K562 (cell line): ENCODE measurements around the gene ZNF646. TPM values are rescaled to one million over a fixed set of nuclear protein-coding genes. Genes with fewer than 3 reads are reported as not detected.

ENCODE experiments used
- ASH1L ChIP-seq: fragments of 450-650 bp; IDR thresholded peaks from 2 replicates; pipeline ENCODE4 v1.6.1; 2018; ENCODE audit warnings: borderline replicate concordance, mild to moderate bottlenecking, low read depth; ENCODE audit not compliant: partially characterized antibody
- E4F1 ChIP-seq: fragments of 250-450 bp; sonication (Bioruptor Pico); IDR thresholded peaks from 2 replicates; pipeline ENCODE4 v1.5.0; 2021; ENCODE audit warnings: mild to moderate bottlenecking, borderline replicate concordance
- FOXK2 ChIP-seq, 2 experiments: fragments of 450-650 bp; IDR thresholded peaks in 1 of 2; conservative IDR thresholded peaks in 1 of 2; 2 replicates each; pipeline ENCODE4 v1.6.1; 2016; ENCODE audit warnings: low read depth in 2 of 2, mild to moderate bottlenecking in 1 of 2
- HMG20B ChIP-seq: fragments of 250-450 bp; sonication (Bioruptor Pico); IDR thresholded peaks from 2 replicates; pipeline ENCODE4 v1.5.0; 2021; ENCODE audit warnings: mild to moderate bottlenecking
- KDM1A ChIP-seq, 2 experiments: fragments of 450-650 bp; IDR thresholded peaks; 2 replicates each; pipeline ENCODE4 v1.6.1; 2016; ENCODE audit warnings: mild to moderate bottlenecking in 2 of 2
- RUNX1 ChIP-seq: sonication (generic); IDR thresholded peaks from 2 replicates; pipeline ENCODE4 v1.6.1; 2016; ENCODE audit warnings: antibody characterized with exemption, low read depth
- polyA plus RNA-seq, 8 experiments: library from polyadenylated mRNA; depleted of rRNA in 4 of 8; stranded (reverse) in 5 of 8; unstranded in 3 of 8; fragments of >200 nt; fragmentation: Nextera tagmentation in 2 of 8; fragmentation: Illumina TruSeq in 1 of 8; extraction: Ambion mirVana in 2 of 8; extraction: Trizol in 1 of 8; gene quantifications; 2 replicates each; pipeline versions ENCODE4 v1.2.1 to v1.2.3, GENCODE V29; 2011 to 2014; ENCODE audit warnings: inconsistent platforms in 1 of 8, missing spikeins in 1 of 8
- total RNA-seq, 7 experiments: library from RNA; depleted of rRNA in 6 of 7; stranded (reverse); fragments of >200 nt in 6 of 7; fragmentation: Illumina TruSeq in 2 of 7; extraction: Trizol in 2 of 7; gene quantifications; 2 replicates each; pipeline versions ENCODE4 v1.2.1 to v1.2.3, GENCODE V29; 2011 to 2021; ENCODE audit warnings: low replicate concordance in 1 of 7
- TF ChIP-seq, protein P1 (sequence below), 2 experiments: fragments of 200-800 bp in 1 of 2; sonication (Bioruptor generic) in 1 of 2; sonication (generic) in 1 of 2; formaldehyde crosslinking in 1 of 2; IDR thresholded peaks in 1 of 2; conservative IDR thresholded peaks in 1 of 2; 2 replicates each; pipeline versions ENCODE4 v1.5.0 to v1.6.1; 2016 to 2020; ENCODE audit warnings: missing compliant biosample characterization in 1 of 2, missing genetic modification characterization in 1 of 2, missing genetic modification reagents in 1 of 2
- TF ChIP-seq, protein P2 (sequence below): fragments of 200-400 bp; formaldehyde crosslinking; IDR thresholded peaks from 2 replicates; pipeline ENCODE4 v1.6.1; 2017; ENCODE audit warnings: mild to moderate bottlenecking, low read depth, low read length, moderate library complexity
- TF ChIP-seq, protein P3 (sequence below), 2 experiments: fragments of 450-650 bp in 1 of 2; sonication (generic) in 1 of 2; formaldehyde crosslinking in 1 of 2; IDR thresholded peaks; 2 replicates each; pipeline versions ENCODE4 v1.7.1 to v1.9.0; 2016 to 2022; ENCODE audit warnings: inconsistent platforms in 1 of 2, mild to moderate bottlenecking in 1 of 2, missing genetic modification reagents in 1 of 2

Gene ZNF646
- total and polyA plus RNA-seq, 9 of the 15 experiments (the other 6 are each of a cell fraction or from before 2014, with no cell fraction given): 0.08 to 20.6 (median 8.0) TPM

GRCh38 chr16:31128711-31129567, 54.7 kb downstream of the ZNF646 start (continued):
- TF ChIP-seq, protein P1, sequence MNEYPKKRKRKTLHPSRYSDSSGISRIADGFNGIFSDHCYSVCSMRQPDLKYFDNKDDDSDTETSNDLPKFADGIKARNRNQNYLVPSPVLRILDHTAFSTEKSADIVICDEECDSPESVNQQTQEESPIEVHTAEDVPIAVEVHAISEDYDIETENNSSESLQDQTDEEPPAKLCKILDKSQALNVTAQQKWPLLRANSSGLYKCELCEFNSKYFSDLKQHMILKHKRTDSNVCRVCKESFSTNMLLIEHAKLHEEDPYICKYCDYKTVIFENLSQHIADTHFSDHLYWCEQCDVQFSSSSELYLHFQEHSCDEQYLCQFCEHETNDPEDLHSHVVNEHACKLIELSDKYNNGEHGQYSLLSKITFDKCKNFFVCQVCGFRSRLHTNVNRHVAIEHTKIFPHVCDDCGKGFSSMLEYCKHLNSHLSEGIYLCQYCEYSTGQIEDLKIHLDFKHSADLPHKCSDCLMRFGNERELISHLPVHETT (CRISPR knock-in tag; conservative IDR thresholded peaks at IDR 0.05 in 1 of 2, IDR thresholded peaks at IDR 0.05 in 1 of 2): peak in 1 of 2 experiments; percentile 83; a peak in 2 of 4 replicates
- no peak for TF ChIP-seq E4F1
- TF ChIP-seq RUNX1: no peak
- TF ChIP-seq, protein P2, sequence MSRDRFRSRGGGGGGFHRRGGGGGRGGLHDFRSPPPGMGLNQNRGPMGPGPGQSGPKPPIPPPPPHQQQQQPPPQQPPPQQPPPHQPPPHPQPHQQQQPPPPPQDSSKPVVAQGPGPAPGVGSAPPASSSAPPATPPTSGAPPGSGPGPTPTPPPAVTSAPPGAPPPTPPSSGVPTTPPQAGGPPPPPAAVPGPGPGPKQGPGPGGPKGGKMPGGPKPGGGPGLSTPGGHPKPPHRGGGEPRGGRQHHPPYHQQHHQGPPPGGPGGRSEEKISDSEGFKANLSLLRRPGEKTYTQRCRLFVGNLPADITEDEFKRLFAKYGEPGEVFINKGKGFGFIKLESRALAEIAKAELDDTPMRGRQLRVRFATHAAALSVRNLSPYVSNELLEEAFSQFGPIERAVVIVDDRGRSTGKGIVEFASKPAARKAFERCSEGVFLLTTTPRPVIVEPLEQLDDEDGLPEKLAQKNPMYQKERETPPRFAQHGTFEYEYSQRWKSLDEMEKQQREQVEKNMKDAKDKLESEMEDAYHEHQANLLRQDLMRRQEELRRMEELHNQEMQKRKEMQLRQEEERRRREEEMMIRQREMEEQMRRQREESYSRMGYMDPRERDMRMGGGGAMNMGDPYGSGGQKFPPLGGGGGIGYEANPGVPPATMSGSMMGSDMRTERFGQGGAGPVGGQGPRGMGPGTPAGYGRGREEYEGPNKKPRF: no peak
- no peak for TF ChIP-seq ASH1L
- no peak for TF ChIP-seq HMG20B (CRISPR knock-in tag)
- TF ChIP-seq, protein P3, sequence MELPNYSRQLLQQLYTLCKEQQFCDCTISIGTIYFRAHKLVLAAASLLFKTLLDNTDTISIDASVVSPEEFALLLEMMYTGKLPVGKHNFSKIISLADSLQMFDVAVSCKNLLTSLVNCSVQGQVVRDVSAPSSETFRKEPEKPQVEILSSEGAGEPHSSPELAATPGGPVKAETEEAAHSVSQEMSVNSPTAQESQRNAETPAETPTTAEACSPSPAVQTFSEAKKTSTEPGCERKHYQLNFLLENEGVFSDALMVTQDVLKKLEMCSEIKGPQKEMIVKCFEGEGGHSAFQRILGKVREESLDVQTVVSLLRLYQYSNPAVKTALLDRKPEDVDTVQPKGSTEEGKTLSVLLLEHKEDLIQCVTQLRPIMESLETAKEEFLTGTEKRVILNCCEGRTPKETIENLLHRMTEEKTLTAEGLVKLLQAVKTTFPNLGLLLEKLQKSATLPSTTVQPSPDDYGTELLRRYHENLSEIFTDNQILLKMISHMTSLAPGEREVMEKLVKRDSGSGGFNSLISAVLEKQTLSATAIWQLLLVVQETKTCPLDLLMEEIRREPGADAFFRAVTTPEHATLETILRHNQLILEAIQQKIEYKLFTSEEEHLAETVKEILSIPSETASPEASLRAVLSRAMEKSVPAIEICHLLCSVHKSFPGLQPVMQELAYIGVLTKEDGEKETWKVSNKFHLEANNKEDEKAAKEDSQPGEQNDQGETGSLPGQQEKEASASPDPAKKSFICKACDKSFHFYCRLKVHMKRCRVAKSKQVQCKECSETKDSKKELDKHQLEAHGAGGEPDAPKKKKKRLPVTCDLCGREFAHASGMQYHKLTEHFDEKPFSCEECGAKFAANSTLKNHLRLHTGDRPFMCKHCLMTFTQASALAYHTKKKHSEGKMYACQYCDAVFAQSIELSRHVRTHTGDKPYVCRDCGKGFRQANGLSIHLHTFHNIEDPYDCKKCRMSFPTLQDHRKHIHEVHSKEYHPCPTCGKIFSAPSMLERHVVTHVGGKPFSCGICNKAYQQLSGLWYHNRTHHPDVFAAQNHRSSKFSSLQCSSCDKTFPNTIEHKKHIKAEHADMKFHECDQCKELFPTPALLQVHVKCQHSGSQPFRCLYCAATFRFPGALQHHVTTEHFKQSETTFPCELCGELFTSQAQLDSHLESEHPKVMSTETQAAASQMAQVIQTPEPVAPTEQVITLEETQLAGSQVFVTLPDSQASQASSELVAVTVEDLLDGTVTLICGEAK (IDR thresholded peaks at IDR 0.05): no peak
- TF ChIP-seq, protein P3 (CRISPR knock-in tag; IDR thresholded peaks at IDR 0.05): no peak
- TF ChIP-seq KDM1A (IDR thresholded peaks at IDR 0.05): no peak
- TF ChIP-seq FOXK2 (conservative IDR thresholded peaks at IDR 0.05 in 1 of 2, IDR thresholded peaks at IDR 0.05 in 1 of 2; ENCODE audit: low read depth in 2 of 2): peak; percentile 67 to 72
